ENCODE data around the gene GPR21. TPM values are rescaled to one million over a fixed set of nuclear protein-coding genes. Genes with fewer than 3 reads are reported as not detected.

The GPR21 gene
- total RNA-seq, 1 donor from 2014 or later = not detected

- TF ChIP-seq CTCF (conservative IDR thresholded peaks at IDR 0.05; ENCODE audit: low read depth, low read length) = no peak
- no peak for DNase-seq (ENCODE audit: low read depth)
- H3K4me3 ChIP-seq (ENCODE audit: low read depth, low read length) = no peak overlapping the region
These were observed 29.1 kb downstream of the GPR21 start for GRCh38 chr9:123062351-123063176.

GRCh38 chr9:123063177-123063598 lies 29.7 kb downstream of the GPR21 start:
- no peak for DNase-seq (ENCODE audit: low read depth)
- TF ChIP-seq CTCF (conservative IDR thresholded peaks at IDR 0.05; ENCODE audit: low read depth, low read length) = no peak
- H3K4me3 ChIP-seq (ENCODE audit: low read depth, low read length) = no peak overlapping the region

GRCh38 chr9:123063896-123064295 lies 30.4 kb downstream of the GPR21 start:
- no peak for TF ChIP-seq CTCF (conservative IDR thresholded peaks at IDR 0.05; ENCODE audit: low read depth, low read length)
- no peak overlapping the region for H3K4me3 ChIP-seq (ENCODE audit: low read depth, low read length)
- no peak for DNase-seq (ENCODE audit: low read depth)

GRCh38 chr9:123064716-123065115 lies 31.2 kb downstream of the GPR21 start:
- TF ChIP-seq CTCF (conservative IDR thresholded peaks at IDR 0.05; ENCODE audit: low read depth, low read length) = no peak
- no peak overlapping the region for H3K4me3 ChIP-seq (ENCODE audit: low read depth, low read length)
- no peak for DNase-seq (ENCODE audit: low read depth)

- TF ChIP-seq CTCF (conservative IDR thresholded peaks at IDR 0.05; ENCODE audit: low read depth, low read length) = no peak
These were observed 31.7 kb downstream of the GPR21 start for GRCh38 chr9:123065196-123065595.

GRCh38 chr9:123067136-123067535 lies 33.7 kb downstream of the GPR21 start:
- no peak for DNase-seq (ENCODE audit: low read depth)
- H3K4me3 ChIP-seq (ENCODE audit: low read depth, low read length) = no peak overlapping the region
- no peak for TF ChIP-seq CTCF (conservative IDR thresholded peaks at IDR 0.05; ENCODE audit: low read depth, low read length)

More at GRCh38 chr9:123065196-123065595, 31.7 kb downstream of the GPR21 start:
- no peak for DNase-seq (ENCODE audit: low read depth)
- no peak overlapping the region for H3K4me3 ChIP-seq (ENCODE audit: low read depth, low read length)

- no peak for DNase-seq (ENCODE audit: low read depth)
- TF ChIP-seq CTCF (conservative IDR thresholded peaks at IDR 0.05; ENCODE audit: low read depth, low read length) = no peak
- H3K4me3 ChIP-seq (ENCODE audit: low read depth, low read length) = no peak overlapping the region
These were observed 35.6 kb downstream of the GPR21 start for GRCh38 chr9:123069010-123069481.

Data from epithelial cell of proximal tubule (primary cell).